Islet of Langerhans (tissue), 1 donor: ENCODE measurements around the gene RAD51B.

ENCODE experiments used
- FAIRE-seq: peaks from one replicate; lab custom pipeline; 2011; peaks lifted over from hg19 to GRCh38; lab: Jason Lieb, UNC

RAD51B gene

GRCh38 chr14:68468437-68469207, 649.0 kb downstream of the RAD51B start:
- FAIRE-seq = no peak

GRCh38 chr14:68469208-68469713, 649.7 kb downstream of the RAD51B start:
- FAIRE-seq = no peak

DNA sequence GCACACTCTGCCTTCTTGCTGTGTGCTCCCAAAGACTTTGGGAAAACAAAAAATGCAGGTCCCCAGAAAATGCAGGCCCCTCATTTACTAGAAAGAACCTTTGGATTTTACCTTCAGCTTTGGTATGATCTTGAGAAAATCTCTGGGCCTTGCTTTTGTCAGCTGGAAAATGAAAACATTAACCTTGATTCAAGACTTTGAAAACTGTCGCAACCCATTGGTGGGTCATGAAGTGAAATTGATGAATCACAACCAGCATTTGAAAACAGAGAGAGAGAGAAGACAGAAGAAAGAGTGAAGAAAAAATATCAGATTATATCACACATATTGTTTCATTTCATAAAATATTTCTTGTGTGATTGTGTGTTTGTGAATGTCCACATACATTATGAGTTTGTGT, 650.8 kb downstream of the RAD51B start:
- no peak for FAIRE-seq

DNA sequence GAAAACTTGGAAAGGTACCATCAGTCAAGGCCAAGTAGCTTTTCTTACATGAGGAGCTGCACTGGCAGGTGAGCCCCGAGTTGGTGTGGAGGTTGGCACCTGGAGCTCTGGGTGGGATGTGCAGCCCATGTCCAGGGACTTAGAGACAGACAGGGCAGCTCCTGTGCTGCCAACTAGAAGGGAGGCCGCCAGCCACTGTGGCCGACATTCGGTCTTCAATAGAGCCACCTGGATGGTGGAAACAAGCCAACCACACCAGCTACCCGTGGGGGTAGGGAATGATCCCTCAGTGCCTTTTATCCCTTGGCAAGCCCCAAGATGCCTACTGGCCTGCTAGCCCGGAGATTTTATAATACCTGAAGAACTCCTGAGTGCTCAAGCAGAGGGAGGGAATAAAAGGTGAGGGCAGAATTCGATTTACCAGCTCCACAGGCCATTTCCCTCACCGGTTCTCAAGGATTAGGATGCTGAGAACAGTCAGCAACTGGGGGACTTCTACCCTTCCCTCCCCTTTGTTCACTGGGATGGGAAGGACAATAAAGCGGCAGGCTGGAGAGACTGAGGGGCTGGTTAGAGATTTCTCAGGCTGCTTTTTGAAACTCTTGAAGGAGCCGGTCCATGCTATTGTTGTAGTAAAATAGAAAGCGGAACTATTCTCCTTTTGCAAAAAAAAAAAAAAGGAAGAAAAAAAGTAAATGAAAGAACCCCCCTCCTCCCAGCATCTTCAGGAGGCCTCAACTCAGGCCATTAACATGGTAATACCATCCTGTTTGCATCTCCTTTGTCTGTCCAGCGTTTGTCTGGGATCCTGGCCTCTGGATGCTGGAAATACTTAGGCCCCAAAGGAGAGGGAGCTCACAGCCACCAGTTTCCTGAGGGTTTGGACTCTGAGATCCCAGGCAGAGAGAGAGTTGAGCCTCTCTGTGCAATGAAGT, 651.7 kb downstream of the RAD51B start:
- FAIRE-seq = no peak

DNA sequence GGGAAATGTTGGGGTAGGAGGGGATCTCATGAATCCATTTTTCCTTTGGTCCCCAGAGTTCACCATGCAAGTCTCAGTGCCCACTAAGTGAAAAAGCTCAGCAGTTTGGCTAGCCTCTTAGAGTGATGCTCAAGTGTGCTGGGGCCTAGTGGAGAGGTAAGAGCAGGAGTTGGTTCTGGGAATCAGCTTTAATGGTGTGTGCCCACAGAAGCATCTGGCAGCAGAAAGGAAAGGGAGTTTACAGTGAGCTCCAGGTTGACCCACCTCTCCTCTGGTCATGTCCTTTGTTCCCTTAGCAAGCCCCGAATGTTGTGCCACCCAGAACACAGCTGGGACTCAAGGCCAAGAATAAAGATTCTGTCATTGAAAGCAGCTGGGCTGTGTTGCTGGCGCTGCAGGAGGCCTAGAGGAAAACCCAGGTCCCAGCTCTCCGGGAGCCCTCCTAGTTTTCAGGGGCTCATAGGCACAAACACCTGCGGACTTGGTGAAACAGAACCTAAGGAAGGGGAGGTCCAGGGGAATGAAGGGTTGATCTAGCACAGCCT, 652.5 kb downstream of the RAD51B start:
- no peak for FAIRE-seq

- FAIRE-seq = no peak
Measured at GRCh38 chr14:68473069-68473468, 653.5 kb downstream of the RAD51B start.

- no peak for FAIRE-seq
Measured at GRCh38 chr14:68473794-68474193, 654.2 kb downstream of the RAD51B start.

DNA sequence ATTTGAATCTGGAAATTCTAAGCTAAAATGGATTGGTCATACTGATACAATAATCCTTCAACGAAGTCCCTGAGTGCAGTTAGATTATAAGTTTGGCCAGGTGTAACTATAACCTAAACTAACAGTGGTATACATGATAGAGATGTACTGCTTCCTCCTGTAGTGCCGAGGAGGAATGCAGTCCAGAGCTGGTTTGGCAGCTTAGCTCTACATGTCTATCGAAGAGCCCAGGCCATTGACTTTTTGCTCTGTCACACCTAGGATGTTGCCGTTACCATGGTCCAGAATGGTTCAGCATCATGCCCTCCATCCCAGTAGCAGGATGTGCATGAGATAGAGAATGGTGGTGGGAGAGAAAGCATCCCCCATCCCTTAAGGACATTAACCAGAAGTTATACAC, 655.2 kb downstream of the RAD51B start:
- no peak for FAIRE-seq

- FAIRE-seq = no peak
Measured at GRCh38 chr14:68475802-68476201, 656.2 kb downstream of the RAD51B start.

DNA sequence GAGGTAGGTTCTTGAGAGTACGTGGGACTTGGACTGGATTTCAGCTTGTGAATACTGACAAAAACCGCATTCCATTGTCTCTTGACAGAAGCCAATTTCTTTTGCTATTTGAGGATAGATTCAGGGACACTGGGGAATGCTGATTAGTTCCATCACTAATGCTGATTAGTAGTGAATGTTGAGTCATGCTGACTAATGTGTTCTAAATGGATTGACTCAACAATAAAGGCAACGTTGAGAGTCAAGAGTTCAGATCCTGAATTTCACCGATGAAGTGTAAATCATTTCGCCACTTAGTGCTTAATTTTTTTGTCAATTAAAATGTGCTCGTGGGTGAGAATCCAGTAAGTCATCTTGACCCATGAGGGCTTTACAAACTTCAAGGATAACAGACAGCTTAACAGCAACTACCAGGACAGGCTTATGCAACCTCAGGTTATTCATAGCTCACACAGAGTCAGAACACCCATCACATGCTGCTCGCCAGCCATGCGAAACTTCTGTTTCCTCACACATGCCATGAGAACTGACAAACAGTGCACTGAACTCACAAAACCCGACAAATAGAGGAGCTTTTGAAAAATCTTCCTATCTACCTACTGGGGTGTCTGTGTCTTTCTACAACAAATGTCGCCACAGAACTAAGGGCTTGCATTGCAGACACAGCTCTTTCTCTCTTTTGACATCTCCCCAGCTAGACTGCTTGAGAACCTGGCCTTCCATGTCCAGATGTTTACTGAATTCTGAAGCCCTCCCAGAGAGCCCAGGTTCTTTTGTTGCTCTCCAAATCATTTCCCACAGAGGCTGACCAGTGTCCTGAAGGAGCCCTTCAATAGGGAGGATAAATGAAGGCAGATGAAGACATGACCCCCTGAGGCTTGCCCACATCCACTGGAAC, 656.9 kb downstream of the RAD51B start:
- no peak for FAIRE-seq

DNA sequence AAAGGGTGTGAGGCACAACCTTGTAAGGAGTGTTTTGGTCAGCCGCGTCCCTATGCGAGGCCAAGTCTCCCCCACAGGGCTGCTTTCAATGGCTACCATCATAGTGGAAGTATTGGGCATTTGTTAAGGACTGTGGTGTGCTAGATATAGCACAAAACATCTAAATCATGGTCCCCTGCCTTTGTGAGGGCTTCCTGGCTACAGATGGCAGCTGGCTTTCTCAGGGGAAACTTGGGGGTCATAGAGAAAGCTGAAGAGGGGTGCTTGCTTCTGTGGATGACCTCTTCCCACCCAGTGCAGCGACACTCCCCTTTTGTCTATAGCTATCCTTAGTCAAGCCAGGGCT, 657.5 kb downstream of the RAD51B start:
- no peak for FAIRE-seq

GRCh38 chr14:68477461-68478085, 658.0 kb downstream of the RAD51B start:
- no peak for FAIRE-seq

GRCh38 chr14:68479247-68479646, 659.7 kb downstream of the RAD51B start:
- no peak for FAIRE-seq

- no peak for FAIRE-seq
Measured at GRCh38 chr14:68482018-68482417, 662.4 kb downstream of the RAD51B start.

DNA sequence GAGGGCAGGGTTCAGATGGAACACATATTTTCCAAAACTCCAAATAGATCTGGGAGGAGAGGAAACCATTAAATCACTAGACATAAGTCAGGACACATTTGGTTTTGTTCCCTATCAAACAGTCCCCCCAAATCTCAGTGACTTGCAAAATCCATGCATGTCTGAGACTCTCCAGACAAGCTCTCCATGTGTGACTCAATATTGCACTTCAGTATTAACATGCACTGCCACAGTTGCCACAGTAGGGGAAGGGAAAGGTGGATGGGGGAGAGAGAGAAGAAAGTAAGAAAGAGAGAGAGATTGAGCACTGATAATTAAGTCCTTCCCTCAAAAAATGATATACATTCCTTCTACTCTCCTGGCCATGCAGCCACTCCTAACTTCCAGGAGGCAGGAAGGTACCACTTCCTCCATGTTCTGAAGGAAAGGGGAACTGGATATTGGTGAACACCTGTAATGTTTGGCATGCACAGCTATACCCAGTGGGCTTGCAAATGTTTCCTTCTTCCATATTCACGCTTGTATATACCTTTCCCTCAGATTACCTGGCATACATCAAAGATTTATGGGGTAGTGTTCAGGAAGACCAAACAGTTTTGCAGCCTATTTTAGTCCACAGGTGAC, 663.3 kb downstream of the RAD51B start:
- no peak for FAIRE-seq

GRCh38 chr14:68486033-68486732, 666.6 kb downstream of the RAD51B start:
- FAIRE-seq = peak; percentile 9

DNA sequence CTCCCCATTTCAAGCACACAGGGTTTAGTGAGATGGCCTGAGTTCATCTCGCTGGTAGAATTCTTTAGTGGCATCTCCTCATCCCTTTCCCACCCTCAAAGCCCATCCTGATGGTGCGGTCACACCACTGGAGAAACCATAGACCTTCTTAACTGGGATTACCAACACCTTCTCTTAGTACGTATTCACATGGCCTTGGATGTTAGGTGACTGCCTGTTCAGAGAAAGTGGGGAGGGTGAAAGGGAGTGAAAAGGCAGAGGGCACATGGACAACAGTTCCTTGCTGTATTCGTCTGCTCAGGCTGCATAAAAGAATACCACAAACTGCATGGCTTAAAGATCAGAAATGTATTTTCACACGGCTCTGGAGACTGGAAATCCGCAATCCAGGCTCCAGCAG, 667.2 kb downstream of the RAD51B start:
- FAIRE-seq = no peak

DNA sequence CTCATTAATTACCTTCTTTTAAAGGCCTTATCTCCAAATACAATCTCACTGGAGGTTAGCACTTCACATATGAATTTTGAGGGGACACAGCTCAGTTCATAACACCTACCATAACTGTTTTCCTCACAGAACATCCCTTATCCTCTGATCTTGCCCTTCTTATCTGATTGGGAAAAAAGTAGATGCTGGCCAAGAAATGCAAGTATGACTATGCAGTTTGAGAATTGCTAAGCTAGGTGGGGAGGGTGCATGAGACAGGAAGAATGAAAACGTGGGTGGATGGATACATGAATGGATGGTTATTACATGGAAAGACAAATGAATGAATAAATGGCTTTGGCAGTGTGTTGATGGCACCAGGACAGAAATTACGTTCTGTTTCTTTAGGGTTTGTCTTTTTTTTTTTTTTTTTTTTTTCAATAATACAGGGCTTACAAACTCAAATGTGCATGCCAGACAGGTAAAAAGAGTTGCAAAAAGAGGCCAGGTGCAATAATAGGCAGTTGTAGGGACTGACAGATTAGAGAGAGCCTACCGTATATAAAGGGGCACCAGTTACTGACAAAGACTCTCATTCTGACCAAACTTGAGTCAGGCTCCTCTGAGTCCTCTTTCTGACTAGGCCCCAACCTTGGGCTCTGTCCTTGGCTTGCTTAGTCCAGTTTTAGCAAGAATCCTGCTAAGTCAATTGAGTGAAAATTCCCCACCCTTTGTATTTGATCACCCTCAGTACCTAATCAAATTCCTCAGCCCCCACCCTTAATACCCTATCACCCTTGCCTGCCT, 668.4 kb downstream of the RAD51B start:
- no peak for FAIRE-seq

GRCh38 chr14:68491793-68492192, 672.2 kb downstream of the RAD51B start:
- FAIRE-seq = no peak
